ENCODE results near the gene DPRX. TPM values are rescaled to one million over a fixed set of nuclear protein-coding genes. Genes with fewer than 3 reads are reported as not detected.

Gene DPRX
- total RNA-seq, 1 donor from 2014 or later, result not detected

DNA sequence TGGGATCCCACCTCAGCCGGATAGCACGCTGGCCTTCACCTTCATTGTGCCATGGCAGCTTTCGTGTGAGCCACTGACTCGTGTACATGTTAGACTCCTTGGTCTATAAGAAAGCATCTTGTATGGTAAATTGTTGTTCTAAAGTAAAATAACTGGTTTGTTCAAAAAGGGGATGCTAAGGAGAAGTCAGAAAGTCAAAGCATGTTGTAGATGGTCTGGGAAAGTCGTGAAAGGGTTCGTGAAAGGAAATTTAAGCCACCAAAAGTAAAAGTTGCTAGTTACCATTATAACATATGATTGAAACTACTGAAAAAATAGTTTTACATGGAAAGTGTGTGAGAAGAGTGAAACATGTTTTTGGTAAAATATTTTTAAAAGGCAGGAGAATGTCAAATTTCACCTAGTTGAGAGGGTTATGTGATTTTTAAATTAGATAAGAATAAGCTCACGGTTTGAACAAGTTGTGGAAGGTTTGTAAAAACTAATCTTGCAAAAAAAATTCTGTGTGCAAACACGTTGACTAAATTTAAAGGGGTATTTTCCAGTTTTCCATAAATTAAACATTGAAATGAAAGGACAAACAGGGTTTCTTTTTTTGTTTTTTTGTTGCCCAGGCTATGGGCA is 23.4 kb downstream of the DPRX start:
- no peaks in the 10 kb centered on the region for H3K27me3 Mint-ChIP-seq (ENCODE audit: low read depth, unreplicated experiment)
- no peaks in the 10 kb centered on the region for H3K27me3 ChIP-seq (ENCODE audit: insufficient read depth, low read length)
- no peaks in the 10 kb centered on the region for H3K36me3 ChIP-seq (ENCODE audit: insufficient read depth, low read length)
- no peak overlapping the region for H3K27ac Mint-ChIP-seq (ENCODE audit: unreplicated experiment)
- H3K79me2 ChIP-seq (ENCODE audit: insufficient read depth, low read length), result no peaks in the 10 kb centered on the region
- no peak for FAIRE-seq
- peaks cover 5% of the 10 kb centered on the region for H3K9me3 ChIP-seq (ENCODE audit: insufficient read depth, low read depth, low read length)
- H3K4me2 ChIP-seq (ENCODE audit: low read length), result no peak overlapping the region
- H3K4me3 Mint-ChIP-seq (ENCODE audit: unreplicated experiment), result no peak overlapping the region
- TF ChIP-seq EZH2 (IDR thresholded peaks at IDR 0.05; ENCODE audit: insufficient read depth, low read length), result no peak
- TF ChIP-seq, protein P1, sequence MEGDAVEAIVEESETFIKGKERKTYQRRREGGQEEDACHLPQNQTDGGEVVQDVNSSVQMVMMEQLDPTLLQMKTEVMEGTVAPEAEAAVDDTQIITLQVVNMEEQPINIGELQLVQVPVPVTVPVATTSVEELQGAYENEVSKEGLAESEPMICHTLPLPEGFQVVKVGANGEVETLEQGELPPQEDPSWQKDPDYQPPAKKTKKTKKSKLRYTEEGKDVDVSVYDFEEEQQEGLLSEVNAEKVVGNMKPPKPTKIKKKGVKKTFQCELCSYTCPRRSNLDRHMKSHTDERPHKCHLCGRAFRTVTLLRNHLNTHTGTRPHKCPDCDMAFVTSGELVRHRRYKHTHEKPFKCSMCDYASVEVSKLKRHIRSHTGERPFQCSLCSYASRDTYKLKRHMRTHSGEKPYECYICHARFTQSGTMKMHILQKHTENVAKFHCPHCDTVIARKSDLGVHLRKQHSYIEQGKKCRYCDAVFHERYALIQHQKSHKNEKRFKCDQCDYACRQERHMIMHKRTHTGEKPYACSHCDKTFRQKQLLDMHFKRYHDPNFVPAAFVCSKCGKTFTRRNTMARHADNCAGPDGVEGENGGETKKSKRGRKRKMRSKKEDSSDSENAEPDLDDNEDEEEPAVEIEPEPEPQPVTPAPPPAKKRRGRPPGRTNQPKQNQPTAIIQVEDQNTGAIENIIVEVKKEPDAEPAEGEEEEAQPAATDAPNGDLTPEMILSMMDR (IDR thresholded peaks at IDR 0.05; ENCODE audit: insufficient read depth, low read depth, low read length), result no peak
- H3K36me3 Mint-ChIP-seq (ENCODE audit: low read depth, unreplicated experiment), result no peaks in the 10 kb centered on the region
- no peaks in the 10 kb centered on the region for H3K4me1 ChIP-seq (ENCODE audit: insufficient read depth, low read length)
- no peak overlapping the region for H3K9ac ChIP-seq (ENCODE audit: low read length)
- DNase-seq (ENCODE audit: low read depth), result no peak
- H3K4me1 Mint-ChIP-seq (ENCODE audit: low read depth, unreplicated experiment), result no peaks in the 10 kb centered on the region
- H3K27ac ChIP-seq (ENCODE audit: low read depth, low read length), result no peak overlapping the region
- H3K4me3 ChIP-seq (ENCODE audit: insufficient read depth, low read depth, low read length), result no peak overlapping the region
- peaks cover 14% of the 10 kb centered on the region for H3K9me3 Mint-ChIP-seq (ENCODE audit: unreplicated experiment)
- no peak overlapping the region for H2AFZ ChIP-seq (ENCODE audit: low read depth, low read length)
- H4K20me1 ChIP-seq (ENCODE audit: insufficient read depth, low read length), result no peaks in the 10 kb centered on the region

DNA sequence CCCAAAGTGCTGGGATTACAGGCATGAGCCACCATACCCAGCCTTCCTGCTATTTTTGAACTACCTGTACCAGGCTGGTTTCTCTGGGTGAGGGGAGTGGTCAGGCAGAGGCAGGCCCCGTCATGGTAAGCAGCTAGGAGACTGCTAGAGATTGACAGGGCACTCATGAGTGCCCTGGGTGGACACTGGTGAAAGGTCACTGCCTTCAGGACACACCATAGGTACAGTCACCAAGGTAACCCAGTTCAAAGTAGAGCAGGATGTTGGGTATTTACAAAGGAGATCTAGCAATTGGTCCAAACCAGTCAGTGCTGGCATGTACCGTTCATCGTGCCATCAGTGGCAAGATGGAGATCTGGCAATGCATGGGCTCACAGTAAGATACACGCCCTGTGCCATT is 25.5 kb downstream of the DPRX start:
- Mint-ChIP-seq H3K4me3 (ENCODE audit: unreplicated experiment) (no peak overlapping the region), H3K9me3 (ENCODE audit: unreplicated experiment) (peaks cover 13% of the 10 kb centered on the region), H3K36me3 (ENCODE audit: low read depth, unreplicated experiment) (no peaks in the 10 kb centered on the region), H3K27me3 (ENCODE audit: low read depth, unreplicated experiment) (no peaks in the 10 kb centered on the region), H3K4me1 (ENCODE audit: low read depth, unreplicated experiment) (no peaks in the 10 kb centered on the region), H3K27ac (ENCODE audit: unreplicated experiment) (no peak overlapping the region)
- Histone ChIP-seq H3K4me2 (ENCODE audit: low read length) (no peak overlapping the region), H3K4me1 (ENCODE audit: insufficient read depth, low read length) (no peaks in the 10 kb centered on the region), H3K9me3 (ENCODE audit: insufficient read depth, low read depth, low read length) (peaks cover 5% of the 10 kb centered on the region), H3K36me3 (ENCODE audit: insufficient read depth, low read length) (no peaks in the 10 kb centered on the region), H3K27me3 (ENCODE audit: insufficient read depth, low read length) (no peaks in the 10 kb centered on the region), H3K4me3 (ENCODE audit: insufficient read depth, low read depth, low read length) (no peak overlapping the region), H2AFZ (ENCODE audit: low read depth, low read length) (no peak overlapping the region), H3K79me2 (ENCODE audit: insufficient read depth, low read length) (no peaks in the 10 kb centered on the region), H3K27ac (ENCODE audit: low read depth, low read length) (no peak overlapping the region), H4K20me1 (ENCODE audit: insufficient read depth, low read length) (no peaks in the 10 kb centered on the region), H3K9ac (ENCODE audit: low read length) (no peak overlapping the region)
- TF ChIP-seq, protein P1 (IDR thresholded peaks at IDR 0.05; ENCODE audit: insufficient read depth, low read depth, low read length), result no peak
- no peak for TF ChIP-seq EZH2 (IDR thresholded peaks at IDR 0.05; ENCODE audit: insufficient read depth, low read length)
- no peak for FAIRE-seq
- no peak for DNase-seq (ENCODE audit: low read depth)

DNA sequence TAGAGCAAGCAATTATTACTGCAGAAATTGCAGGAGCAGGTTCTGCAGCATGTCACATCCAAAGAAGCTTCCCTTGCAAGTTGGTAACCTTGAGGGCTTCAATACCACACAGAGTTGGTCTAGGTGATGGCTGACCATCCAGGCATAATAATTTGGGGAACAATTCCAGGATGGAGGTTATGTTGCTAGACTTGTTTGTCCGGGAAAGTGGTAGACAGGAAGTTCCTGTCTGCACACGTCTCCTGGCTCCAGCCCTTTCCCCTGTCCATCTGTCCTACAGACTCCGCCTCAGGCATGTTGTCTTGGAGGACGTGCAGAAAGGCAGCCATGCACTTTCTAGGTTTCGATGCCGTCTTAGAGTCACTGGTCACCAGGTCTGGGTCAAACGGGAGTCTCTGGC is 26.0 kb downstream of the DPRX start:
- no peak for FAIRE-seq

More for the DNA sequence above, 26.0 kb downstream of the DPRX start:
- Mint-ChIP-seq H3K4me1 (ENCODE audit: low read depth, unreplicated experiment) (no peaks in the 10 kb centered on the region), H3K36me3 (ENCODE audit: low read depth, unreplicated experiment) (no peaks in the 10 kb centered on the region), H3K4me3 (ENCODE audit: unreplicated experiment) (no peak overlapping the region), H3K27ac (ENCODE audit: unreplicated experiment) (no peak overlapping the region), H3K9me3 (ENCODE audit: unreplicated experiment) (peaks cover 14% of the 10 kb centered on the region), H3K27me3 (ENCODE audit: low read depth, unreplicated experiment) (no peaks in the 10 kb centered on the region)
- Histone ChIP-seq H3K36me3 (ENCODE audit: insufficient read depth, low read length) (no peaks in the 10 kb centered on the region), H4K20me1 (ENCODE audit: insufficient read depth, low read length) (no peaks in the 10 kb centered on the region), H3K9me3 (ENCODE audit: insufficient read depth, low read depth, low read length) (peaks cover 5% of the 10 kb centered on the region), H3K4me2 (ENCODE audit: low read length) (no peak overlapping the region), H3K79me2 (ENCODE audit: insufficient read depth, low read length) (no peaks in the 10 kb centered on the region), H2AFZ (ENCODE audit: low read depth, low read length) (no peak overlapping the region), H3K4me1 (ENCODE audit: insufficient read depth, low read length) (no peaks in the 10 kb centered on the region), H3K4me3 (ENCODE audit: insufficient read depth, low read depth, low read length) (no peak overlapping the region), H3K27me3 (ENCODE audit: insufficient read depth, low read length) (no peaks in the 10 kb centered on the region), H3K27ac (ENCODE audit: low read depth, low read length) (no peak overlapping the region), H3K9ac (ENCODE audit: low read length) (no peak overlapping the region)
- DNase-seq (ENCODE audit: low read depth), result no peak
- no peak for TF ChIP-seq EZH2 (IDR thresholded peaks at IDR 0.05; ENCODE audit: insufficient read depth, low read length)
- TF ChIP-seq, protein P1 (IDR thresholded peaks at IDR 0.05; ENCODE audit: insufficient read depth, low read depth, low read length), result no peak

Data from astrocyte (in vitro differentiated cells and primary cell).